ENCODE data around the gene KCNG2. TPM values are rescaled to one million over a fixed set of nuclear protein-coding genes. Genes with fewer than 3 reads are reported as not detected.

KCNG2 gene
- total and polyA plus RNA-seq, 12 donors: 0.06 to 2.9 (median 0.50) TPM; not detected in 3

DNA sequence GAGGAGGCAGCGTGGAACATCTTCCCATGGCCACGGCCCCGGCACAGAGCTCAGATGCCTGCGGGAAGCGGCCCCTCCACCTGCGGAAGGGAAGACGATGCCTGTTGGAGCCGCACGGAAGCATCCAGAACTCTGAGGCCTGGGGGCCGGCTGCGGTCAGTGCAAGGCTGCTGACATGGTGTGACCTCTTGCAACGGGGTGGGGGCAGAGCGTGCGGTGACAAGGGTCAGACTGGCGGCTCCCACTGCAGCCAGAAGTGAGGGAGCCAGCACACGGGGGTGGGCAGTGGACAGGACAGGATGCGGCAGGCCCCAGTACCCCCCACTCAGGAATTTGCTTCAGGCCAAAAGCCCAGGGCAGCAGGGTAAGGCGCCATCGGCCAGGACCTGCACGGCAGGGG, 104.9 kb downstream of the KCNG2 start:
- intact Hi-C loops (cut with DNase I): no loop called here
- TF ChIP-seq, protein P1, sequence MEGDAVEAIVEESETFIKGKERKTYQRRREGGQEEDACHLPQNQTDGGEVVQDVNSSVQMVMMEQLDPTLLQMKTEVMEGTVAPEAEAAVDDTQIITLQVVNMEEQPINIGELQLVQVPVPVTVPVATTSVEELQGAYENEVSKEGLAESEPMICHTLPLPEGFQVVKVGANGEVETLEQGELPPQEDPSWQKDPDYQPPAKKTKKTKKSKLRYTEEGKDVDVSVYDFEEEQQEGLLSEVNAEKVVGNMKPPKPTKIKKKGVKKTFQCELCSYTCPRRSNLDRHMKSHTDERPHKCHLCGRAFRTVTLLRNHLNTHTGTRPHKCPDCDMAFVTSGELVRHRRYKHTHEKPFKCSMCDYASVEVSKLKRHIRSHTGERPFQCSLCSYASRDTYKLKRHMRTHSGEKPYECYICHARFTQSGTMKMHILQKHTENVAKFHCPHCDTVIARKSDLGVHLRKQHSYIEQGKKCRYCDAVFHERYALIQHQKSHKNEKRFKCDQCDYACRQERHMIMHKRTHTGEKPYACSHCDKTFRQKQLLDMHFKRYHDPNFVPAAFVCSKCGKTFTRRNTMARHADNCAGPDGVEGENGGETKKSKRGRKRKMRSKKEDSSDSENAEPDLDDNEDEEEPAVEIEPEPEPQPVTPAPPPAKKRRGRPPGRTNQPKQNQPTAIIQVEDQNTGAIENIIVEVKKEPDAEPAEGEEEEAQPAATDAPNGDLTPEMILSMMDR (IDR thresholded peaks at IDR 0.05): no peak
- peak in 2 of 7 donors; percentile 13 to 44 for DNase-seq

DNA sequence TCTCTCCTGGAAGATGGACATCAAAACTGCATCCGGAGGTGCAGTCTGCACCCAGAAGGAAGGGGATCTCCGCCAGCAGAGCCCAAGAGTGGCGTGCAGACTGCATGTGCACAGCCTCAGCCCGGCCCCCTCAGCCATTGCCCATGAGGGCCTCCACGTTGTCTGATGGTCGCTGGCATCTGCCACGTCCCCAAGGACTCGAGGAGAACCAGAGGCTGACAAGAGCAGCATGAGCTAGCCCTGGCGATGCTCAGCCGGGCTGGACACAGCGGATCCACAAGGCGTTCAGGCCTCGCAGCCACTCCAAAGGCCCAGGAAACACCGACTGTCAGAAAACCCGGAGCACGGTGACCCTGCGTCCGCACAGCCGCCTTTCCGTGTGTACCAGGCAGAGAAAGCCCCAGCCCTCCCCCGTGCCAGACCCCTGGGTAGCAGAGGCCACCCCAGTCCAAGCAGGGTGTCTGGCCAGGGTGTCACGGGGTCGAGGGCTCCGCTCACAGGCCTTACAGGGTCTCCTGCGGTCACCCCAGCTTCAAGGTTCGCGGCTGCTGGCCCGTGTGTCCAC, 105.4 kb downstream of the KCNG2 start:
- WGBS, 4 donors: 93 to 96% (median 96%) methylated on average over 28 of the region's 28 CpGs; no CpG with 5 or more reads in 1 of the 4 donors
- Histone ChIP-seq H3K27me3 (no peaks in the 10 kb centered on the region), H3K27ac (no peak overlapping the region), H3K4me3 (no peak overlapping the region), H3K36me3 (replicated peaks in 1 of 2) (peaks cover 0 to 9% of the 10 kb centered on the region in 2 donors), H3K4me1 (replicated peaks in 1 of 2) (no peaks in the 10 kb centered on the region), H3K9me3 (replicated peaks in 1 of 3) (no peaks in the 10 kb centered on the region)
- no peak for TF ChIP-seq POLR2A (IDR thresholded peaks at IDR 0.05)
- TF ChIP-seq, protein P1 (IDR thresholded peaks at IDR 0.05): no peak
- intact Hi-C loops (cut with DNase I): no loop called here
- peak in 3 of 7 donors; percentile 13 to 43 (median 22) for DNase-seq

More for the DNA sequence above, 104.9 kb downstream of the KCNG2 start:
- H3K36me3 ChIP-seq (replicated peaks in 1 of 2): peaks cover 0 to 9% of the 10 kb centered on the region in 2 donors
- 93 to 99% (median 97%) methylated on average over 16 to 20 of the region's 20 CpGs for WGBS, 4 donors
- H3K4me3 ChIP-seq: no peak overlapping the region
- H3K9me3 ChIP-seq (replicated peaks in 1 of 3): no peaks in the 10 kb centered on the region
- no peaks in the 10 kb centered on the region for H3K4me1 ChIP-seq (replicated peaks in 1 of 2)
- no peaks in the 10 kb centered on the region for H3K27me3 ChIP-seq
- H3K27ac ChIP-seq: no peak overlapping the region

DNA sequence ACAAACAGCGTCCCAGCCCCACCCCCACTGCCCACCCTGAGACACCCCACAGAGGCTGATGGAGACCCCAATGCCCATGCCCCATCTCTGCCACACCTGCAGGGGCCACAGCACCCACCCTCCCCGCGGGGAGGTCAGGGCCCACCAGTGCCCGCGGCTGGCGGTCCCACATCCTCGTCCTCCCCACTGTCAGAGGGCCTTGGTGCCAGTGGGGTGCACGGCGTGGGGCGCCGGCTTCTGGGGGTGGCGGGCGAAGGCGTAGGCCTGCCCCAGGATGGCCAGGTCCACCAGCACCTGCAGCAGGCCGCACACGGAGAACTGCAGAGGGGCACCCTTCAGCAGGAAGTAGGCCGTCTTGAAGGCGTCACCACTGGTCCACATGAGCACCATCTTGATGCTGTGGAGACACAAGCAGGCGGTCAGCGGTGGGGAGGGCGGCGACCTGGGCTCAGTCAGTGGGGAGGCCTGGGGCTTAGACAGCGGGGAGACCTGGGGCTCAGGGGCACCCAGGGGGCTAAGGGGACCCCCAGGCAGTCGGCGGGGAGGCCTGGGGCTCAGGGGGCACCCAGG, 106.1 kb downstream of the KCNG2 start:
- intact Hi-C loops (cut with DNase I): no loop called here
- peaks cover 0 to 9% of the 10 kb centered on the region in 2 donors for H3K36me3 ChIP-seq (replicated peaks in 1 of 2)
- no peak for TF ChIP-seq POLR2A (IDR thresholded peaks at IDR 0.05)
- TF ChIP-seq, protein P1 (IDR thresholded peaks at IDR 0.05): no peak
- DNase-seq: peak in 1 of 7 donors; percentile 15
- no peaks in the 10 kb centered on the region for H3K27me3 ChIP-seq
- no peak overlapping the region for H3K27ac ChIP-seq
- no peaks in the 10 kb centered on the region for H3K4me1 ChIP-seq (replicated peaks in 1 of 2)
- H3K9me3 ChIP-seq (replicated peaks in 1 of 3): no peaks in the 10 kb centered on the region
- 95 to 100% (median 98%) methylated on average over 1 to 25 of the region's 25 CpGs for WGBS, 4 donors
- H3K4me3 ChIP-seq: no peak overlapping the region

DNA sequence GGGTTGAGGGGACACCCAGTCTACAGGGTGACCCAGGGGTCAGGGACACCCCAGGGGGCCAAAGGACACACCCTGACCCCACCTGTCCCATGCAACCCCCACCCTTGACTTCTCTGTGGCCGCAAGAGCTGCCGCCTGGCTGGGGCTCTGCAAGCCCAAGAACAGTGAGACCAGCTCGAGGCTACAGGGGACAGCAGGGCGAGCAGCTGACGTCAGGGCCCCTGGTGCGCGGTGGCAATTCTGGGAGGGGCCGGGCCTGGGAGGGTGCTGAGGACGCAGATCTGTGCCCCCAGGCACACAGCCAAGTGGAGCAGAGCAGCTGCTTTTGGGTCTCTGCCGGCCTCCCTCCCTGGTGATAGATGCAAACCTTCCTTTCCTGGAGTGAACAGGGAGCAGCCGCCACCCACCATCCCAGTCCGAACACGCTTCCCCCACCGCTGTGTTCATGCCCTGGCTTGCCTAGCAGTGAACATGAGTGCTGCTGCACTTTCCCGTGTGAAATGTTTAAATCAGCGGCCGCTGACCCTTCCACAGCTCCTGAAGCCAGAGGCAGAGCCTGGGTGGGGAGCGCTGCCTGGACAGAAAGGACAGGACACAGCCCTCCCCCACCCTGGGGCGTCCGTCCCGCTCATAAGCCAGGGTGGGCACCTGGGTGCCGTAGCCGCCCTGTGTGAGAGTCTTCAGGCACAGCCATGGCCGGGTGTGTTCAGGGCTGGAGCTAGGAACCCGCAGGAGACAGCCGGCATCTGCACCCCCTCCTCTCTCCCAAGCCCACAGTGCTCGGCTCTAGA, 106.8 kb downstream of the KCNG2 start:
- Histone ChIP-seq H3K4me1 (replicated peaks in 1 of 2) (no peaks in the 10 kb centered on the region), H3K9me3 (replicated peaks in 1 of 3) (no peaks in the 10 kb centered on the region), H3K27ac (no peak overlapping the region), H3K36me3 (replicated peaks in 1 of 2) (peaks cover 0 to 9% of the 10 kb centered on the region in 2 donors), H3K4me3 (no peak overlapping the region), H3K27me3 (no peaks in the 10 kb centered on the region)
- DNase-seq: peak in 1 of 7 donors; percentile 47
- 90 to 97% (median 94%) methylated on average over 11 to 27 of the region's 27 CpGs for WGBS, 4 donors
- intact Hi-C loops (cut with DNase I): no loop called here
- no peak for TF ChIP-seq POLR2A (IDR thresholded peaks at IDR 0.05)
- TF ChIP-seq, protein P1 (IDR thresholded peaks at IDR 0.05): no peak
